SK-N-MC (cell line): ENCODE measurements around the gene ZDHHC22.

Experiments used
- DNase-seq: peaks from one replicate; pipeline ENCODE4 v3.0.0-alpha.2; 2011; ENCODE audit warnings: low read depth, low spot score
- H3K27ac ChIP-seq: fragments of 200-600 bp; sonication (generic); 2 replicates; pipeline ENCODE4 v1.5.1; 2016; ENCODE audit warnings: mixed run types
- H3K36me3 ChIP-seq: fragments of 200-600 bp; sonication (generic); 2 replicates; pipeline ENCODE4 v1.6.1; 2017; ENCODE audit warnings: antibody characterized with exemption, low read length, mixed read lengths; ENCODE audit not compliant: insufficient read depth
- H3K4me3 ChIP-seq: fragments of 200-600 bp; sonication (generic); 2 replicates; pipeline ENCODE4 v1.5.1; 2016
- H3K9ac ChIP-seq: fragments of 200-600 bp; sonication (generic); 2 replicates; pipeline ENCODE4 v1.8.0; 2017; ENCODE audit warnings: mixed run types, mixed read lengths; ENCODE audit not compliant: insufficient read length
- H3K9me3 ChIP-seq: fragments of 200-600 bp; sonication (generic); 2 replicates; pipeline ENCODE4 v1.6.1; 2017; ENCODE audit warnings: low read depth, mild to moderate bottlenecking, antibody characterized with exemption, low read length, moderate library complexity, mixed read lengths
- EZH2 ChIP-seq: fragments of 200-600 bp; sonication (generic); IDR thresholded peaks from one replicate; pipeline ENCODE4 v1.6.1; 2017; ENCODE audit warnings: antibody characterized with exemption
- FOXP2 ChIP-seq: optimal IDR thresholded peaks from 2 replicates; pipeline ENCODE3; 2011; ENCODE audit warnings: mild to moderate bottlenecking, moderate library complexity; ENCODE audit not compliant: insufficient read depth; ENCODE audit errors: extremely low read length, control extremely low read depth
- POLR2AphosphoS5 ChIP-seq: IDR thresholded peaks from 2 replicates; pipeline ENCODE4 v1.6.1; 2012; ENCODE audit warnings: mild to moderate bottlenecking, low read depth, low read length, borderline replicate concordance

The ZDHHC22 gene

GRCh38 chr14:77125823-77126325 lies 15.7 kb downstream of the ZDHHC22 start:
- H3K36me3 ChIP-seq = no peaks in the 10 kb centered on the region
- TF ChIP-seq POLR2AphosphoS5 (no peak), EZH2 (no peak), FOXP2 (no peak)
- H3K9me3 ChIP-seq = no peaks in the 10 kb centered on the region
- no peak overlapping the region for H3K4me3 ChIP-seq
- no peak overlapping the region for H3K27ac ChIP-seq
- no peak for DNase-seq
- H3K9ac ChIP-seq = no peak overlapping the region

DNA sequence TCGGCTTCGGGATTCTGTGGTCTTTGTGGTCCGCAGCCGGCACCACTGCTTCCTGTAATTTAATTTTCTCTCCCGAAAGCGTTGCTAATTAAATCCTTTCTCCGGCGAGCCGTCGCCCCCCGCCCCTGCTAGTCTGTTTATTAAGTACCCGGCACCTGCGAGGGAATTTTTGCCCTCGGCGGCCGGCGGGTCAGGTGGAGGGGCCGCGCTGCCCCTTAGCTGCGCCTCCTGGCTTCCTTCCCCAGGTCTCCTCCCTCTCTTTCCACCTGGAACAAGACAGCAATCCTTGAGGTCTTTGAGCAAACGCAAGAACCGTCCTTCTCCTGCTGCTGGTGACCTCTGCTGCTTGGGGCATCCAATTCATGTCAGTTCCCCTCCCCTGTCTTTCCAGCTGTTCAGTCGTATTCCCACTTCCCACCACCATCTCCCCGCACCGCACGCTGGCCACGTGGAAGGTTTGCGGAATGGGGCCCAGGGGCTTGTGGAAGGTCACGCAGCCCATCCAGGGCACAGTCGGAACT lies 16.2 kb downstream of the ZDHHC22 start:
- TF ChIP-seq POLR2AphosphoS5 = no peak
- no peak for TF ChIP-seq EZH2
- no peak for TF ChIP-seq FOXP2
- Histone ChIP-seq H3K9me3 (no peaks in the 10 kb centered on the region), H3K9ac (no peak overlapping the region), H3K27ac (no peak overlapping the region), H3K4me3 (peak overlapping the region; percentile 76), H3K36me3 (no peaks in the 10 kb centered on the region)
- DNase-seq = no peak

DNA sequence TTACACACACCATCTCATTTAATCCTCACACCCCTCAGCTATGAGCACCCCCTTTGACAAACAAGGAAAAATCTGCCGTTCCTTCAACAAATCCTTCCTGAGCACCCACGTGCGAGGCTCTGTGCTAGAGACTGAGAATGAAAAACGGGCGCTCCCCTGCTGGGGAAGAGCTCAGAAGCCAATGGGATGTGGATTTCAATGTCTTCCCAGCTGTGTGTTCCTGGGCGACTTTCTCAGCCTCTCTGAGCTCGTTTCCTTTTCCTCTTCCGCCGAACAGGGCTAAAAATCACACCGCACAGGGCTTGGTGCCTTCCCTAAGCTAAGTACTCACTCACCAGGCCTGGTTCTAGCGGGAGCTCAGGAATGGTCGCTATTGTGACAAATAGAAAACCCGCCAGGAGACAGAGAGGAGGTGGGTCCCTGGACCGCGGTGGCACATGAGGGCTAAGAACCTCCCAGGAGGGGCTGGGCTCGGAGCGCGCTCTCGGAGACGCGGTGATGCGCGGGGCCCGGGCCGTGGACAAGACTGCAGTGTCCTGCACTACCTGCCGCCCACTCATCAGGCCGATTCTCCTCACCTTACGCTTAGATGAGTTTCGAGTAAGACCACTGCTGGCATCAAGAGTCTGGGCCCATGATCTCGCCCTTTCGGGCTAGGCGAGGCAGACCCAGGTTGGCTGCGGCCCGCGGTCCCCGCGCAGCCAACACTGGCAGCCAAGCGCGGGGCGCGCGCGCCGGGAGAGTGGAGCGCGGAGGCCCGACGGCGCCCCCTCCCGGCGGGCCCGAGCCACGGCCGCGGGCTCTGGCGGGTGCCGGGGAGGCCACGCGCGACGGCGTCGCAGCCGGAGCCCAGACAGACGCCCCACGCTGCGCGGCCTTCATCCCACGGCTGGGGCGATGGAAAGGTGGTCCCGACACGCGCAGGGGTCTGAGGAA lies 17.0 kb downstream of the ZDHHC22 start:
- H3K9me3 ChIP-seq = no peaks in the 10 kb centered on the region
- no peak for DNase-seq
- H3K27ac ChIP-seq = no peak overlapping the region
- TF ChIP-seq FOXP2 (no peak), POLR2AphosphoS5 (no peak), EZH2 (no peak)
- H3K4me3 ChIP-seq = peak overlapping the region; percentile 76
- H3K36me3 ChIP-seq = no peaks in the 10 kb centered on the region
- peak overlapping the region; percentile 5 for H3K9ac ChIP-seq

GRCh38 chr14:77123381-77124325 lies 17.9 kb downstream of the ZDHHC22 start:
- H3K4me3 ChIP-seq = no peak overlapping the region; the same call in 1 of the 2 replicates
- DNase-seq = no peak
- H3K27ac ChIP-seq = no peak overlapping the region

GRCh38 chr14:77122526-77123125 lies 19.0 kb downstream of the ZDHHC22 start:
- TF ChIP-seq EZH2 (no peak), FOXP2 (no peak), POLR2AphosphoS5 (no peak)
- no peak for DNase-seq
- no peak overlapping the region for H3K9ac ChIP-seq
- H3K27ac ChIP-seq = no peak overlapping the region
- H3K36me3 ChIP-seq = no peaks in the 10 kb centered on the region
- no peaks in the 10 kb centered on the region for H3K9me3 ChIP-seq
- no peak overlapping the region for H3K4me3 ChIP-seq

More at GRCh38 chr14:77123381-77124325, 17.9 kb downstream of the ZDHHC22 start:
- Histone ChIP-seq H3K36me3 (no peaks in the 10 kb centered on the region), H3K9me3 (no peaks in the 10 kb centered on the region), H3K9ac (no peak overlapping the region)
- no peak for TF ChIP-seq POLR2AphosphoS5
- no peak for TF ChIP-seq EZH2
- no peak for TF ChIP-seq FOXP2

DNA sequence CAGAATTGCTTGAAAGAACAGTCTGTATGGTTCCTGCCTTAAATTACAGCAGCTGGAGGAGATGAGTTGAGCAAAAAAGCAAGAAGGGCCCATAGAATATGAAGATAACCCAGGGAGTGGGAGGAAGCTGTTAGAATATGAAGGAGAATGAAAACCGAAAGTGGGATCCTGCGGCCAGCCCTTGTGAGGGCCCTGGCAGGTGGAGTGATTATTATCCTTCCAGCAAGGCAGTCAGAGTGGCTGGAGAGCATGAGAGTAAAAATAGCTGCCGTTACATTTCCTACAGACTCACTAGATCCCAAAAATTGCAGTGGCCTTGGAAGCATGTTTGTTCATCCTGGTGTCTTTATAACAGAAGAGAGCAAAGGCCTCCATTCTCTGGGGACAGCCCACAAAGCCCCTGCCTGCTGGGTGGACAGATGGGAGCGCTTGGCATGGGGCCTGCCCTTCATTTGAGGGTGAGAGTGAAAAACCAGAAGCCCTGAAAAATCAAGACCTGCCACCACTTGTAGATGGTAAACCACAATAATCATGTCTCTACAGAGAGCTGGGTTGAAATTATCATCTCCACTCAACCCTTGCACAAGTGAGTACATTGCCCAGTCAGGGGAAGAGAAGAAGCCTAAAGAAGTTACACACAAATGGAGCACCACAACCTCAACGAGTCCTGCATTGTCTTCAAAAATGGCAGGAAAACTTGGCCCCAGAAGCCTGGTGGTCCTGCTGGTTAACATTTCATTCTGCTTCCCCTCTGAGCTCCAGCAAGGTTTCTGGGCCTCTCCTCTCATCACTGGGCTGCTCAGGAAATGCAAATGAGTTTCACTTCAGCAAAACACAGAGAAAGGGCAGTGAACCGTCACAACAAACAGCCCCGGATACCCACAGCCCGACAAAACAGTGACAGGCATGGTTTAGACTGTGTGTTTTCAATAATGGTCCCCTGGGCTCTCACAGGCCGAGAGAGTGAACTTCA lies 20.5 kb downstream of the ZDHHC22 start:
- Histone ChIP-seq H3K9ac (no peak overlapping the region), H3K36me3 (no peaks in the 10 kb centered on the region), H3K9me3 (no peaks in the 10 kb centered on the region), H3K27ac (no peak overlapping the region), H3K4me3 (no peak overlapping the region)
- TF ChIP-seq POLR2AphosphoS5 = no peak
- no peak for TF ChIP-seq FOXP2
- TF ChIP-seq EZH2 = no peak
- DNase-seq = no peak

- DNase-seq = no peak
- Histone ChIP-seq H3K9me3 (no peaks in the 10 kb centered on the region), H3K9ac (no peak overlapping the region), H3K27ac (no peak overlapping the region), H3K36me3 (peaks cover 5% of the 10 kb centered on the region), H3K4me3 (no peak overlapping the region)
- TF ChIP-seq FOXP2 (no peak), POLR2AphosphoS5 (no peak), EZH2 (no peak)
Measured at GRCh38 chr14:77119851-77120250, 21.7 kb downstream of the ZDHHC22 start.
